Adrenal gland (tissue), 12 donors: ENCODE results near the gene TNFAIP3. TPM values are rescaled to one million over a fixed set of nuclear protein-coding genes. Genes with fewer than 3 reads are reported as not detected.

Experiments
- DNase-seq, 7 donors: peaks; one replicate each; pipeline ENCODE4 v3.0.0-alpha.2; 2019 to 2020
- H3K27ac ChIP-seq, 5 donors: fragments of 200-600 bp; sonication (generic) in 4 of 5; 1 replicate in 3 of 5; 2 replicates in 2 of 5; pipeline versions ENCODE4 v1.5.1 to v1.8.0; 2016 to 2020; ENCODE audit warnings: mild to moderate bottlenecking in 1 of 5
- H3K27me3 ChIP-seq: fragments of 200-600 bp; 2 replicates; pipeline ENCODE4 v1.8.0; 2021
- H3K36me3 ChIP-seq, 2 donors: fragments of 200-600 bp; replicated peaks in 1 of 2; 1 replicate in 1 of 2; 2 replicates in 1 of 2; pipeline versions ENCODE4 v1.5.1 to v1.8.0; 2018 to 2022
- H3K4me1 ChIP-seq, 2 donors: fragments of 200-600 bp; replicated peaks in 1 of 2; 1 replicate in 1 of 2; 2 replicates in 1 of 2; pipeline versions ENCODE4 v1.5.1 to v1.8.0; 2018 to 2021
- H3K4me3 ChIP-seq, 4 donors: fragments of 200-600 bp; sonication (generic) in 3 of 4; one replicate each; pipeline ENCODE4 v1.5.1; 2016 to 2018
- H3K9me3 ChIP-seq, 3 donors: fragments of 200-600 bp; sonication (generic) in 1 of 3; replicated peaks in 1 of 3; 1 replicate in 2 of 3; 2 replicates in 1 of 3; pipeline versions ENCODE4 v1.5.1 to v1.8.0; 2016 to 2021
- CTCF ChIP-seq, 6 experiments: fragments of 450-650 bp in 4 of 6; fragments of 200-600 bp in 2 of 6; sonication (generic) in 1 of 6; IDR thresholded peaks; 1 replicate in 5 of 6; 2 replicates in 1 of 6; pipeline versions ENCODE4 v1.5.1 to v1.8.0; 2016 to 2021; ENCODE audit warnings: antibody characterized with exemption in 6 of 6, mild to moderate bottlenecking in 2 of 6, moderate library complexity in 1 of 6
- POLR2A ChIP-seq, 2 donors: fragments of 450-650 bp; IDR thresholded peaks; one replicate each; pipeline ENCODE4 v1.6.1; 2017; ENCODE audit warnings: antibody characterized with exemption in 2 of 2, mild to moderate bottlenecking in 2 of 2, moderate library complexity in 1 of 2
- WGBS, 4 donors: extraction: QIAGEN DNeasy Blood & Tissue Kit in 2 of 4; methylation state at CpG; one replicate each; pipeline versions ENCODE4 v1.1.5 to v1.1.7; 2013 to 2017; 5-methylcytosine and 5-hydroxymethylcytosine counted together
- intact Hi-C, 2 donors: fragments of 100-400 bp; cut with DNase I; formaldehyde crosslinking; loops; one replicate each; pipeline versions ENCODE4 v1.14.1 to v1.15.0; 2022 to 2023
- polyA plus RNA-seq, 3 donors: library from polyadenylated mRNA; stranded (reverse); fragments of 200-250 nt in 2 of 3; fragments of 350-450 nt in 1 of 3; fragmentation: Illumina TruSeq in 1 of 3; extraction: RNeasy Lipid Tissue Mini Kit (QIAGEN cat#74804) in 1 of 3; gene quantifications; one replicate each; pipeline ENCODE4 v1.2.3, GENCODE V29; 2013 to 2014
- total RNA-seq, 9 donors: library from RNA; depleted of rRNA in 4 of 9; stranded (reverse); fragments of >200 nt in 4 of 9; fragments of 120-200 nt in 1 of 9; fragmentation: NEBNext Ultra II Directional in 1 of 9; extraction: Animal tissue kit (Norgen Biotek cat#: 25700) in 1 of 9; gene quantifications; one replicate each; pipeline versions ENCODE4 v1.1.0 to v1.2.4, GENCODE V29; 2013 to 2023
- donor health status: healthy with polysubstance abuse.
- donor health status: Bipolar disorder and iron deficiency.
- donor health status: DM: yes; HTN: yes; CAD: no.
- donor health status: DM: no; HTN: no; CAD: no.
- donor health status: DM: no; HTN: no; CAD: no.
- donor health status: DM: yes; HTN: yes; CAD: no.

Gene TNFAIP3
- total and polyA plus RNA-seq, 12 donors, result 5.0 to 29.7 (median 15.2) TPM

GRCh38 chr6:137824556-137824879, 42.5 kb upstream of the TNFAIP3 start:
- Histone ChIP-seq H3K9me3 (no peaks in the 10 kb centered on the region), H3K27me3 (no peaks in the 10 kb centered on the region), H3K36me3 (no peaks in the 10 kb centered on the region), H3K4me3 (no peak overlapping the region), H3K27ac (no peak overlapping the region), H3K4me1 (peaks cover 0 to 15% of the 10 kb centered on the region in 2 donors)
- intact Hi-C loops, result no loop called here
- no peak for TF ChIP-seq POLR2A (IDR thresholded peaks at IDR 0.05)
- no peak for TF ChIP-seq CTCF (IDR thresholded peaks at IDR 0.05)
- no peak for DNase-seq
- 39 to 61% (median 57%) methylated on average over 1 of the region's 1 CpG for WGBS, 4 donors

GRCh38 chr6:137824896-137825295, 42.2 kb upstream of the TNFAIP3 start:
- no peaks in the 10 kb centered on the region for H3K27me3 ChIP-seq
- no peak overlapping the region for H3K27ac ChIP-seq
- intact Hi-C loops, result no loop called here
- H3K4me1 ChIP-seq, result peaks cover 0 to 15% of the 10 kb centered on the region in 2 donors
- WGBS, 4 donors, result 86 to 89% (median 88%) methylated on average over 2 of the region's 2 CpGs
- no peak for TF ChIP-seq CTCF (IDR thresholded peaks at IDR 0.05)
- TF ChIP-seq POLR2A (IDR thresholded peaks at IDR 0.05), result no peak
- no peaks in the 10 kb centered on the region for H3K36me3 ChIP-seq
- no peak for DNase-seq
- no peaks in the 10 kb centered on the region for H3K9me3 ChIP-seq
- no peak overlapping the region for H3K4me3 ChIP-seq

GRCh38 chr6:137827411-137827940, 39.6 kb upstream of the TNFAIP3 start:
- DNase-seq, result no peak
- TF ChIP-seq CTCF (IDR thresholded peaks at IDR 0.05), result no peak
- TF ChIP-seq POLR2A (IDR thresholded peaks at IDR 0.05), result no peak
- Histone ChIP-seq H3K4me1 (peaks cover 0 to 16% of the 10 kb centered on the region in 2 donors), H3K4me3 (no peak overlapping the region), H3K36me3 (no peaks in the 10 kb centered on the region), H3K27me3 (no peaks in the 10 kb centered on the region), H3K27ac (no peak overlapping the region), H3K9me3 (no peaks in the 10 kb centered on the region)
- WGBS, 4 donors, result 85 to 93% (median 89%) methylated on average over 5 of the region's 5 CpGs
- intact Hi-C loops, result no loop called here

GRCh38 chr6:137827977-137828810, 38.9 kb upstream of the TNFAIP3 start:
- H3K27ac ChIP-seq, result no peak overlapping the region
- no peak overlapping the region for H3K4me3 ChIP-seq
- DNase-seq, result no peak
- no peaks in the 10 kb centered on the region for H3K36me3 ChIP-seq
- no peaks in the 10 kb centered on the region for H3K27me3 ChIP-seq
- H3K4me1 ChIP-seq, result peaks cover 0 to 16% of the 10 kb centered on the region in 2 donors
- TF ChIP-seq POLR2A (IDR thresholded peaks at IDR 0.05) (no peak), CTCF (IDR thresholded peaks at IDR 0.05) (no peak)
- intact Hi-C loops, result no loop called here
- WGBS, 4 donors, result 90 to 95% (median 92%) methylated on average over 4 of the region's 4 CpGs
- H3K9me3 ChIP-seq, result no peaks in the 10 kb centered on the region
